ENCODE results near the gene LMBRD2.
"Not testable (repeated sequence)": the region's sequence is repeated elsewhere in the genome, so short reads cannot be mapped to it uniquely, and the experiment has no call there.

LMBRD2 gene

DNA sequence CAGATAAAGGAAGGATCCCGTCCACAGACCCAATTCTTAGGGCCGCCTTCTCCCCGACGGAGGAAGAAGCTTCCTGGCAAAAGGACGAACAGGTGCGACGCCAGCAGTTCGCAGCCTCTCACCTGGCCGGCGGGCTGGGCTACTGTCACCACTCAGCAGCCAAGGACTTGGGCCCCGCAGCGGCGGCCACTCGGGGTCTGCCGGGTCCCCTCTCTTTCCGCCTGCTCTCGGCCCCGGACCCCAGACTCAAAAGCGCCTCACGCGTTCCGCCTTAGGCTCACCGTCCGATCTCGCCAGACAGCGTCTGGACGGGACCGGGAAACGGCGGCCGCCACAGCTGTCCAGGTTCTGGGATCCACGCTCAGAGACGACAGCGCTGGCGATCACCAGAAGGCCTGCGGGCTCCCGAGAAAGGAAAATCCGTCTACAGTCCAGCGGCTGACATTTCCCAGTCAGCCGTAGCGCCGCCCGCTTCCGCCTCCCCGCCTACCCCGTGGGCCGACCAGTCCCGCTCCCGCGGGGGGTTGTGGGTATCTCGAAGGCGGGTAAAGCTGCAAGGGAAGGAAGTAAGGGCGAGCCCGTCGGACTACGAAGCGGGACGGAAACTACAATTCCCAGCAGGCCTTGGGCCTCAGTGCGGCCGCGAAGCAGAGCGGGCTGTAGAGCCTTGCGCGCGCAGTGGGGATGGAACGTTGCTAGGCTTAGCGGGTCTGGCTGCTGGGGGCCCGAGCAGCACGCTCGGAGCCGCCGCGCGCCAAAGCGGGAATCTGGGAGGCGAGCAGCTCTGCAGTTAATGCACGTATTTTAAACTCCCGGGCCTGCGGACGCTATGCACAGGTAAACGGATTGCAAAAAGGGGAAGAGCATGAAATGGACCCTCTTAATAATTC is at the start of gene LMBRD2, which contains the start of gene SKP2:
Gene LMBRD2 (minus strand): TSS at position 454 of the 890 bp plus-strand sequence. CDS start 8,538 bp downstream, outside the sequence.
Gene SKP2 (plus strand): TSS at position 678 of the 890 bp plus-strand sequence. CDS start 152 bp downstream, at position 830.
- FAIRE-seq (peak; percentile 98), DNase-seq (ENCODE audit: extremely low spot score, insufficient read length, low read depth) (peak; percentile 87)

- FAIRE-seq (no peak), DNase-seq (ENCODE audit: extremely low spot score, insufficient read length, low read depth) (no peak)
Observed at GRCh38 chr5:36200513-36200912, 48.8 kb upstream of the LMBRD2 start.

DNA sequence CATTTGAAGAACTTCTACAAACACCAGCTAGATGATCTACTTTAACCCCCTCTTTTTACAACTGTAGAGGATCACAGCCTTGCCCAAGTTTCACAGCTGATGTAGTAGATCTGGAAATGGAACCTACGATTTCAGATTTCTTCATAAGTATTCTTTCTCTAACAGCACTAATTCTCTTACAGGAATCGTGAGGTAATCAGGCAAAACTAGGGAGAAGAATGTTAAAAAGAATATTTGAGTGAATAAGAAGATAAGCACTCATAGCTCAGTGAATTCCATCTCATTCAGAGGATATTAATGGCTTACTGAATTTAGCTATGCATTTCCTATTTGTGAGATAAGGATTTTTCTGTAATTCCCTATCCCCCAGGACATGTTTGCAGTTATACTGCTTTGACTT is 47.9 kb upstream of the LMBRD2 start:
- no peak for DNase-seq (ENCODE audit: extremely low spot score, insufficient read length, low read depth)
- no peak for FAIRE-seq

- peak; percentile 15 for FAIRE-seq
- DNase-seq (ENCODE audit: extremely low spot score, insufficient read length, low read depth) = not testable (repeated sequence)
Observed at GRCh38 chr5:36198783-36199182, 47.1 kb upstream of the LMBRD2 start.

GRCh38 chr5:36198281-36198680 is 46.6 kb upstream of the LMBRD2 start:
- DNase-seq (ENCODE audit: extremely low spot score, insufficient read length, low read depth) = no peak

DNA sequence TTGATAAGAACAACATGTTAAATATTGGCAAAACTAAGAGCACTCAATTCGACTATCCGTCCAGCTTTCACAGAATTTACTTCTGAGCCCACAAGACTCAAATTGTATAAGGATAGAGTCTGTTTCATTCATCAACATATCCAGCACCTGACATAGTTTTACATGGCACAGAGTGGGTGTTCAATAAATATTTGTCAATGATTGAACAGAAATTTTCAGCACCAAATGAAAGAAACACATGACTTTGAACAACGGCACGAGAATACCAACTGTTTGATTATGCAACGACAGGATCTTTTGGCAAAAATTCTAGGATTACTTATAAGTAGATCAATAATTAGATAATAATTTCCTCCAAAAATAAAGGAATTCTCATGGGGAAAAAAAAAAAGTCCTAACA is 42.1 kb upstream of the LMBRD2 start:
- DNase-seq (ENCODE audit: extremely low spot score, insufficient read length, low read depth) (no peak), FAIRE-seq (no peak)

More at GRCh38 chr5:36198281-36198680, 46.6 kb upstream of the LMBRD2 start:
- no peak for FAIRE-seq

DNA sequence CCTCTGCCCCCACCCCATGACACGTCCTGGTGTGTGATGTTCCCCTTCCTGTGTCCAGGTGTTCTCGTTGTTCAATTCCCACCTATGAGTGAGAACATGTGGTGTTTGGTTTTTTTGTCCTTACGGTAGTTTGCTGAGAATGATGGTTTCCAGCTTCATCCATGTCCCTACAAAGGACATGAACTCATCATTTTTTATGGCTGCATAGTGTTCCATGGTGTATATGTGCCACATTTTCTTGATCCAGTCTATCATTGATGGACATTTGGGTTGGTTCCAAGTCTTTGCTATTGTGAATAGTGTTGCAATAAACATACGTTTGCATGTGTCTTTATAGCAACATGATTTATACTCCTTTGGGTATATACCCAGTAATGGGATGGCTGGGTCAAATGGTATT is 32.7 kb upstream of the LMBRD2 start:
- not testable (repeated sequence) for FAIRE-seq; DNase-seq (ENCODE audit: extremely low spot score, insufficient read length, low read depth)

DNA sequence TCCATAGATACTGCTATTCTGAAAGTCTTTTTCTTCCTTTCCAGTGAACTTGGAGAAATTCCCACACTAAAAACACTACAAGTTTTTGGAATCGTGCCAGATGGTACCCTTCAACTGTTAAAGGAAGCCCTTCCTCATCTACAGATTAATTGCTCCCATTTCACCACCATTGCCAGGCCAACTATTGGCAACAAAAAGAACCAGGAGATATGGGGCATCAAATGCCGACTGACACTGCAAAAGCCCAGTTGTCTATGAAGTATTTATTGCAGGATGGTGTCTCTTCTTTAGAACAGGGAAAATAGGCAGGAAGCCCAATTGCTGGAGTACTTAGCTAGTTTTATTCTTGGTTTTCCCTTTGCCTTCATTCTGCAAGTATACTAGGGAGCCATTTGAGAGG is 30.1 kb upstream of the LMBRD2 start:
- FAIRE-seq (no peak), DNase-seq (ENCODE audit: extremely low spot score, insufficient read length, low read depth) (no peak)

DNA sequence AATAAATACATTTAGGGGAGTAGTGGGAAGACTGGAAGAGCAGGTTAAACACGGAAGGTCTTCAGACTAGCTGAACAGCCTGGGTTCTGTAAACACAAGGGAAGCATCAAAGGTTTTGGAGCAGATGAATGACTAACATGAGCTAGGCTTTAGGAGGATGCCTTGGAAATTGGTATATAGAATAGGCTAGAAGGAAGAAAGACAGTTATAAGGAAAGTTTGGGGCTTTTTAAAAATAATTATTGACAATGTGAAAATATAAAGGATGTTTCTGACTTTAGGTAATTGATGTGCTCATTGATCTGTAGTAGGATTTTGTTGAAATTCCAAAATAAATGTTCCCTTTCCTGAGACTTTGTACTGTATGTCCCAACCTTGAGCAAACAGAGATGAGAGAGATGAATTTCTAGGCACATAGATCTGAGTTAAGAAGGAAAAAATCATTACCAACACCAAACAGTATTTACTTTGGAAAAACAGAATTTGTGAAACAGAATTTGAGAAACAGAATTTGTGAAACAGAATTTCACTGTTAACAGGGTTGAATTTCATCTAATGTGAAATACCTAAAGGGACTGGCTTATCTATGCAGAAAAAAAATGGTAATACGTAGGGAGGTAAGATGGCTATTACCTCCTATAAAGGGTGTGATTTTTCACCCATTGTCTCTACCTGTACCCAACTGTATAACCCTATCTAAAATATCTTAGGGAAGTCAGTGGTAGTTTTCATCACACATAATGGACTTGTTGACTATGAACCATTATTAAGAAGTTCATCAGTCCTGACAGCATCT is 29.1 kb upstream of the LMBRD2 start:
- DNase-seq (ENCODE audit: extremely low spot score, insufficient read length, low read depth) (no peak), FAIRE-seq (no peak)

GRCh38 chr5:36179950-36180349 is 28.3 kb upstream of the LMBRD2 start:
- DNase-seq (ENCODE audit: extremely low spot score, insufficient read length, low read depth) (no peak), FAIRE-seq (no peak)

DNA sequence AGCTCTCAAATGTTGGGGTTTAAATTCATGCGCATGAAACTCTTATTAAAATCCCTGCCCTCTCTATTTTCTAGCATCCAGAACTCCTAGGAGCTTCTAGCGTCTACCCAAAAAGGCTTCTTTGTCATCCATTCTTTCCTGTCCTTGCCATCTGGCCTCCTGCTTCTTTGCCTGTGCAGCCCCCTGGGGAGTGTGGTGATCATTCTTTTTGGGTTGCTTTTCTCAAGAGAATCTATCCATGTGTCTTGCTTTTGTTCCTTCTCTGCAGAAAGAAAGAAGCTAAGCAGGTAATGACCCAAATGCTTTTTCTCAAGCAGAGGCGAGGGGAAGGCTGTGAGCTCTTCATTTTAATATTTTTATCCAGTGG is 26.8 kb upstream of the LMBRD2 start:
- no peak for DNase-seq (ENCODE audit: extremely low spot score, insufficient read length, low read depth)
- FAIRE-seq = no peak

DNA sequence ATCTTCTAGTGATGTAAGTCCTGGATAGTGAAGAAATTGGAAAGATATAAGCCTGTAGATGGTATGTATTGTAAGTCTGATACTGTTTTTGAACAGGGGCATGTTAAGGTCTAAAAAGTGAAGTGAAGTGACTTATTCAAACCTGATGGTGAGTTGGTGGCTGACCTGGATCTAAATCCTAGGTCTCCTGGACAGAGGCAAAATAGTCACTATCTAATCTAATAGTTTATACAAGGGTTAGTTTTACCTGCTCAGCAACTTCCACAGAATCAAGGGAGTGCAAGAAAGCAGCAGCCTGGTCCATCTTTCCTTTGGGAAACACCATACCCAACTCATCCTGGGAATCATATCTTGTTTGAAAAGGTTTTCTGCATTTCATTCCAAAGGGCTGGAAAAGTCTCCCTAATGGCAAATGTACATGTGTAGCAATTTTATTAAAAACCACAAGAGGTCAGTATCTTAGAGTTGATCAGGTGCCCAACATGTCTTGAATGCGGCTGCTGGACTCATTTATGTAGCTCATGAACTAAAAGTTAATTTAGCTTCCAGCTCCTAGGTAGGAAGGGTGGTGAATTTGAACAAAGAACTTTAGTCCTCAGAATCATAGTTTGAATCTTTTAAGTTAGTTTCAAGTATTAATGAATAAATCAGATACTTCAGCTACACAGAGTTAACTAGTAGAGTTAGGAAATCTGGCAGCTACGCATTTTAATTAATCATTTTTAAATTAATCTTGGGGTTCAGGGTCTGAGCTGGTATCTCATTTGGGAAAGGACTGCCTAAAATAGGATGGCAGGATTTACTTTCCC is 26.2 kb upstream of the LMBRD2 start:
- DNase-seq (ENCODE audit: extremely low spot score, insufficient read length, low read depth) (no peak), FAIRE-seq (no peak)

GRCh38 chr5:36177154-36177553 is 25.5 kb upstream of the LMBRD2 start:
- FAIRE-seq = peak; percentile 81
- DNase-seq (ENCODE audit: extremely low spot score, insufficient read length, low read depth) = no peak

- no peak for DNase-seq (ENCODE audit: extremely low spot score, insufficient read length, low read depth)
- no peak for FAIRE-seq
Observed at GRCh38 chr5:36175043-36175442, 23.4 kb upstream of the LMBRD2 start.

- DNase-seq (ENCODE audit: extremely low spot score, insufficient read length, low read depth) = no peak
- no peak for FAIRE-seq
Observed at GRCh38 chr5:36174119-36174518, 22.4 kb upstream of the LMBRD2 start.

GRCh38 chr5:36173426-36173825 is 21.7 kb upstream of the LMBRD2 start:
- FAIRE-seq = no peak
- DNase-seq (ENCODE audit: extremely low spot score, insufficient read length, low read depth) = no peak

- FAIRE-seq (no peak), DNase-seq (ENCODE audit: extremely low spot score, insufficient read length, low read depth) (no peak)
Observed at GRCh38 chr5:36172599-36172998, 20.9 kb upstream of the LMBRD2 start.

DNA sequence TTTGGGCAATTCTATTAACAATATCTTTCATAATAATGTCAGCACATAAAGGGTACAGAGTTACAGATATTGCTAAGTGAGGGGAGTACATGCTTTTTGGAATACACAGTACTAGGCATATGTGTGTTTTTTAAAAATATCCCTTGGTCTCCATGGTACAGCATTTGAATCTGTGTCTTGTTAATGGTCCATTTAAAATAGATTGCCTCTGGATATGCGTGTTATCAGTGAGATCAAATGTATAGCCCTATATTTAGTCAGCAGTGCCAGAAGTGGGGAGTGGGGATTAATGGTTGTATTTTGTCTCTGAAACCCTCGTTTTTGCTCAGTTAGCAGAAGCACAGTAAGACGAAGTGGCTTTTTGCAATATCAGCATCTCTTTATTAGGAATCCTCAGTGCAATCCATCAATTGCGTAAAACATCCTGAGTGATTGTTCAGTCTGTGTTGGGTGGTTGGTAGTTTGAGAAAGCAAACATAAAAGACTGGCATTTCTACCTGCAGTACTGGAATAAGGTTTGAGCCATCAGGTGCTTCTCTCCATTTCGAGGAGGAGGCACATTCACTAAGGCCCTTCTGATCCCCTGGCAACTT is 19.2 kb upstream of the LMBRD2 start:
- FAIRE-seq (no peak), DNase-seq (ENCODE audit: extremely low spot score, insufficient read length, low read depth) (no peak)

GRCh38 chr5:36168737-36169136 is 17.1 kb upstream of the LMBRD2 start:
- FAIRE-seq = no peak

GRCh38 chr5:36164461-36164860 is 12.8 kb upstream of the LMBRD2 start:
- FAIRE-seq = no peak
- DNase-seq (ENCODE audit: extremely low spot score, insufficient read length, low read depth) = no peak

More at GRCh38 chr5:36168737-36169136, 17.1 kb upstream of the LMBRD2 start:
- DNase-seq (ENCODE audit: extremely low spot score, insufficient read length, low read depth) = no peak

All from GM18507 (cell line).